Measurements from ENCODE around the gene BHMT2.
A peak's percentile ranks its signal among the peaks of the same experiment; 100 is the strongest.

Gene BHMT2

GRCh38 chr5:79069488-79070349 lies at the start of gene BHMT2, which contains the start of gene DMGDH:
Gene BHMT2, plus strand, starts transcription at chr5:79069767. Its CDS starts 16 bp downstream, at chr5:79069783.
Gene DMGDH, minus strand, starts transcription at chr5:79069674. Its CDS starts 54 bp downstream, at chr5:79069620.
- no peak for DNase-seq (ENCODE audit: low read depth)

- DNase-seq (ENCODE audit: low read depth), result no peak
These were observed 48.6 kb upstream of the BHMT2 start for GRCh38 chr5:79020861-79021561.

GRCh38 chr5:79021753-79022152 lies 47.8 kb upstream of the BHMT2 start:
- no peak for DNase-seq (ENCODE audit: low read depth)

- no peak for DNase-seq (ENCODE audit: low read depth)
These were observed 46.8 kb upstream of the BHMT2 start for GRCh38 chr5:79022771-79023170.

- DNase-seq (ENCODE audit: low read depth), result no peak
These were observed 46.2 kb upstream of the BHMT2 start for GRCh38 chr5:79023348-79023747.

GRCh38 chr5:79023947-79024346 lies 45.6 kb upstream of the BHMT2 start:
- no peak for DNase-seq (ENCODE audit: low read depth)

GRCh38 chr5:79025054-79025472 lies 44.5 kb upstream of the BHMT2 start:
- DNase-seq (ENCODE audit: low read depth), result peak; percentile 17

GRCh38 chr5:79030663-79031484 lies 38.7 kb upstream of the BHMT2 start:
- DNase-seq (ENCODE audit: low read depth), result no peak

- DNase-seq (ENCODE audit: low read depth), result no peak
These were observed 38.1 kb upstream of the BHMT2 start for GRCh38 chr5:79031485-79031867.

- no peak for DNase-seq (ENCODE audit: low read depth)
These were observed 37.4 kb upstream of the BHMT2 start for GRCh38 chr5:79032031-79032695.

- DNase-seq (ENCODE audit: low read depth), result no peak
These were observed 36.8 kb upstream of the BHMT2 start for GRCh38 chr5:79032782-79033181.

GRCh38 chr5:79035237-79035636 lies 34.3 kb upstream of the BHMT2 start:
- DNase-seq (ENCODE audit: low read depth), result no peak

- no peak for DNase-seq (ENCODE audit: low read depth)
These were observed 32.8 kb upstream of the BHMT2 start for GRCh38 chr5:79036769-79037168.

- no peak for DNase-seq (ENCODE audit: low read depth)
These were observed 27.4 kb upstream of the BHMT2 start for GRCh38 chr5:79042188-79042587.

GRCh38 chr5:79047199-79047598 lies 22.4 kb upstream of the BHMT2 start:
- DNase-seq (ENCODE audit: low read depth), result no peak

GRCh38 chr5:79048437-79048836 lies 21.1 kb upstream of the BHMT2 start:
- no peak for DNase-seq (ENCODE audit: low read depth)

GRCh38 chr5:79050498-79050897 lies 19.1 kb upstream of the BHMT2 start:
- DNase-seq (ENCODE audit: low read depth), result no peak

GRCh38 chr5:79053321-79053720 lies 16.2 kb upstream of the BHMT2 start:
- no peak for DNase-seq (ENCODE audit: low read depth)

GRCh38 chr5:79055017-79055416 lies 14.6 kb upstream of the BHMT2 start:
- no peak for DNase-seq (ENCODE audit: low read depth)

GRCh38 chr5:79056847-79057246 lies 12.7 kb upstream of the BHMT2 start:
- DNase-seq (ENCODE audit: low read depth), result no peak

GRCh38 chr5:79059674-79060073 lies 9.9 kb upstream of the BHMT2 start:
- no peak for DNase-seq (ENCODE audit: low read depth)

GRCh38 chr5:79062436-79062835 lies 7.1 kb upstream of the BHMT2 start:
- no peak for DNase-seq (ENCODE audit: low read depth)

Data from activated gamma-delta T cell treated with anti-CD3 and anti-CD28 coated beads, Interleukin-2, amount 50 U/mL, for 16 hours (primary cell).